Measurements from ENCODE around the gene GM2A. TPM values are rescaled to one million over a fixed set of nuclear protein-coding genes. Genes with fewer than 3 reads are reported as not detected.

The GM2A gene
- total and polyA plus RNA-seq, 2 of the 13 experiments (the other 11 are each of a cell fraction or from before 2014, with no cell fraction given), result 14.6 to 29.6 TPM

GRCh38 chr5:151223447-151224264 lies 29.3 kb upstream of the GM2A start, which contains the start of gene CCDC69 (continued):
- TF ChIP-seq ZBED4 (CRISPR knock-in tag; IDR thresholded peaks at IDR 0.05; ENCODE audit: borderline replicate concordance) (peak; percentile 35; the same call in 1 of the 2 replicates), KLF6 (CRISPR knock-in tag; IDR thresholded peaks at IDR 0.05) (no peak), ZBTB1 (CRISPR knock-in tag; IDR thresholded peaks at IDR 0.05; ENCODE audit: borderline replicate concordance) (no peak), TCF12 (IDR thresholded peaks at IDR 0.05) (no peak), TCF12 (CRISPR knock-in tag; IDR thresholded peaks at IDR 0.05) (peak; percentile 46; the same call in 1 of the 2 replicates), ZNF652 (CRISPR knock-in tag; IDR thresholded peaks at IDR 0.05; ENCODE audit: borderline replicate concordance, low read depth) (no peak), NFATC3 (CRISPR knock-in tag; IDR thresholded peaks at IDR 0.05) (no peak), ZNF513 (CRISPR knock-in tag; conservative IDR thresholded peaks at IDR 0.05) (no peak), ZNF431 (CRISPR knock-in tag; IDR thresholded peaks at IDR 0.05; ENCODE audit: borderline replicate concordance, low read depth) (0 out of 2 replicates have a peak, but pooled peaks have one; percentile 3), BCLAF1 (IDR thresholded peaks at IDR 0.05) (no peak), RNF2 (conservative IDR thresholded peaks at IDR 0.05; ENCODE audit: low read depth) (no peak), ZNF12 (CRISPR knock-in tag; IDR thresholded peaks at IDR 0.05) (no peak), REPIN1 (CRISPR knock-in tag; IDR thresholded peaks at IDR 0.05; ENCODE audit: borderline replicate concordance, low read depth) (peak; percentile 77; the same call in 1 of the 2 replicates), NFKB2 (CRISPR knock-in tag; IDR thresholded peaks at IDR 0.05; ENCODE audit: borderline replicate concordance) (no peak; the same call in 1 of the 2 replicates), SUZ12 (IDR thresholded peaks at IDR 0.05; ENCODE audit: low read depth, low read length) (no peak), TBX3 (IDR thresholded peaks at IDR 0.05; ENCODE audit: borderline replicate concordance) (no peak), HOXD1 (CRISPR knock-in tag; IDR thresholded peaks at IDR 0.05) (0 out of 2 replicates have a peak, but pooled peaks have one; percentile 51), SRF (IDR thresholded peaks at IDR 0.05; ENCODE audit: low read depth, low read length) (peak; percentile 65; the same call in 1 of the 2 replicates), TBL1XR1 (IDR thresholded peaks at IDR 0.05; ENCODE audit: borderline replicate concordance, low read length, partially characterized antibody) (no peak), ZNF34 (CRISPR knock-in tag; IDR thresholded peaks at IDR 0.05; ENCODE audit: borderline replicate concordance) (no peak), FOXC1 (CRISPR knock-in tag; IDR thresholded peaks at IDR 0.05; ENCODE audit: borderline replicate concordance) (peak; percentile 83), ZNF746 (CRISPR knock-in tag; IDR thresholded peaks at IDR 0.05) (no peak)
